ENCODE measurements around the gene TNS1.
"Not testable (repeated sequence)": the region's sequence is repeated elsewhere in the genome, so short reads cannot be mapped to it uniquely, and the experiment has no call there.

The TNS1 gene

DNA sequence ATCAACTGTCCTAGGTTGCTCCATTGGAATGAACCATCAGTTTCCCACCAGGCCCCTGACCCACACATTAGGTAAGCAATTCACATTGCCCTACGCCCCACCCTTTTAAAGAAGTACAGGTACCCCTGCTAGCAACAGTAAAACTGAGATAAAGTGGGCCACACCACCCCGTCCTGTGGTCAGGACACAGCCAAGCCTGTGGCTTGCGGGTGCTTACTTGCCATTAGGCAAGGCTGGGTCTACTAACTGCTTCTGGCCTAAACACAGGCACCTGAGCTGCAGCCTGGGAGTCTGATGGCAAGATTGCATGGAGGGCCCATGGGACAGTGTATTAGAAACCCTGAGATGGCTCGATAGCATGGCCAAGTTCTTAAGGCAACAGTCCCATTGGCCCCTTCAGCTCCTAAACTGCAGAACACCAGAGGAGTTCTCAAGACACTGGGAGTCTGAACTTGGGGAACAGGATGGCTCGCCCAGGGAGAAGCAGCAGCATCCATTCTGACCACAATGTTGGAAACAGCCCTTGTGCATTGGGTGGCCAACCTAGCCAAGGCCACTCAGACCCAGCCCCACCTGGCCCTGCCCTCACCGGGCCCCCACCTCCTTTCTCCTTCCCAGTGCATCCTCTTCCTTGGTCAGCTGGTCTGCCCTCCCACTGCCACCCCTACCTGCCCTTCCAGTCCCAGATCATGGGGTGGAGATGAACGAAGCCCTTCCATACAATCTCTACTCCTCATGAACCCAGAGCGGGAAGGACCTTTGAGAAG, 177.1 kb downstream of the TNS1 start:
- no peak for DNase-seq

DNA sequence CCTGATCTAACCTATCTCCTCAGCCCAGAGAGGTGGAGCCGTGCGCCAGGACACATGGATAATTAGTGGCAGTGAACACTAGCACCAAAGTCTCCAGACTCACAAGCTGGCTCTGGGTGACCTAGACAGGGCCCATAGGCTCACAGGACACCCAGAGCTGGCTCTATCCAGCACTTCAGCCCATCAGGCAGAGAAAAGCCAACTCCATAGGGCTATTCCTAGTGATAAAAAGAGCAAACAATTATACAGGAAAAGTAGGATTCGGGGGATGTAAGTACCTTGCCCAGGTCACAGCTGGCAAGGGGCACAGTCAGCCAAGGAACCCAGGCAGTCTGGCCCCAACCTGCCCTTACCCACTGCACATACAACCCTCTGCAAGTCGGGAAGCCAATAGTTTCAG, 178.6 kb downstream of the TNS1 start:
- DNase-seq = no peak

DNA sequence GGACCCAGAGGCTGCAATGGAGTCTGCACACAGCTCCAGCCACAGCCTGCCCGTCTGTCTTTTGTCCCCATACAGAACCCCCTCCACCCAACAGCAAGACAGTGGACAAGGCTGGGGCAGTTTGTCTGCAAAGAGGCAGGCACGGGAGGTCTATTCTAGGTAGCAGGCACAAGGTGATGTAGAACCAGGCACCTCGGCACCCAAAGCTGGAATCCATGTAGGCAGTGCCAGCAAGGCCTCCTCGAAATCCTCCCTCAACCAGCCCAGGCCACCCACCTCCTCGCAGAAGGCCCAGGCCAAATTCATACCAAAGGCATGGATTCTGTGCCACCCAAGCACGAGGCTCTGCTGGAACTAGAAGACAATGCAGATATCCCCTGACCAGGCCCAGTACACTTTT, 179.2 kb downstream of the TNS1 start:
- DNase-seq = no peak

DNA sequence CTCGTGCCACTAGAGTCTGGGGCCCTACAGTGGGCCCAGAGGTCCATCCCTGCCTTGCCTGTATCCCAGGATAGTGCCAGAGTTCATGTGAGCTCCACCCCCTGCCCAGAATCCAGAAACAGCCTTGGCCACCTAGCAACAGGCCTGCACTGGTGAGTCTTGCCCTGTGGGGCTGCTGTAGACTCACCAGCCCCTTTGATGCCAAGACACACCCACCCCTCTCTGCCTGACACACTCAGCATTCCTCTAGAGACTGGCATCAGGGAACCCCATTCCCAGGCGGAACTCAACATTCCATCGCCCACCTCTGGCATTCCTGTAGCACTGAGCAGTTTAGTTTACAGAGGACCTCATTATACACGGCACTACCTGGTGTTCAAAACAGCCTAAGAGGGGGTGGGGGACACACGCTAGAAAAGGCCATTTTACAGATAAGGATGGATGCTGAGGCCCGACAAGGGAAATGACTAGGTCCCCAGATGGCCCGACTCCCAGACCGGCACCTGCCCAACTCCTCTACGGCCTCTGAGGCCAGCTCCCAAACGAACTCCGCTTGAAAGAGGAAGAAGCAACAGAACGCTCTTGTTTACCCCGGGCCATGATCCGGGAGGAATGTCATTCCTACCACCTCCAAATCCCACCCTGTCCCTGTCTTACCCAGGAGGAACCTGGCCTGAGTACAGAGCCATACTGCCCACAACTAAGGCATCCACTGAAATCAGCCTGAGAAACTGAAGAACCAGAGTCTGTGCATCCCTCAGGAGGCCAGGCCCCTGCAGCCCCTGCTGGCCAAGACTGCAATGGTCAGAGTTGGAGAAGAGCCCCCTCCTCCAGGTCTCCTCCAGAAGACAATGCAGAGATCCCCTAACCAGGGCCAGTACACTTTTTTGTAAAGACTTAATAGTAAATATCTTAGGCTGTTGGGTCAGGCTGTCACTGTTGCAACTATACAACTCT, 180.2 kb downstream of the TNS1 start:
- no peak for DNase-seq

DNA sequence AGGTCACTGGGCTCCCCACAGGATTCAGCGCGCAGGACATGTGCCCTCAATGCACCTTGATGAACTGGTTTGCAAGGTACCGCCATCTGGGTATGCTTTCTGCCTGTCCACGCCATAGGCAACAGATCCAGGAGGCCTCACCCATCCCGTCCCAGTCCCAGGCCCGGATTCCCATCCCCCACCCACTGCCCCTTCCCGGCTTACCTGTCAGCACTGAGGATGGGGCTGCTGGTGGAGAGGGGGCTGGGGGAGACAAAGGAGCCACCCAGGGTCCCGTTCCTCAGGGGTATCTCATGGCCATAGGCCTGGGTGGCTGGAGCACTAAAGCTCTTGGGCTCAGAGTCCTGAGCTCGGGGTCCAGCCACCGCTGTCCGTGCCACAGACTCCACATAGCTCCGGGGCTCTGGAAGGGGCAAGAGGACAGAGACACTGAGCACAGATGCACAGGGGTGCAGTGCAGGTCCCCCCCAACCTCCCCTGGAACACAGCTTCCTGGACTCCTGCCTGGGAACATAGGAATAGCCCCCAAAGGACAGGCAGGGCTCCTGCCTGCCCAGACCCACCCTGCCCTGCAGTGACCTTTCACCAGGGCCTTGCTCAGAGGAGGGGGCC, 181.2 kb downstream of the TNS1 start:
- no peak for DNase-seq

DNA sequence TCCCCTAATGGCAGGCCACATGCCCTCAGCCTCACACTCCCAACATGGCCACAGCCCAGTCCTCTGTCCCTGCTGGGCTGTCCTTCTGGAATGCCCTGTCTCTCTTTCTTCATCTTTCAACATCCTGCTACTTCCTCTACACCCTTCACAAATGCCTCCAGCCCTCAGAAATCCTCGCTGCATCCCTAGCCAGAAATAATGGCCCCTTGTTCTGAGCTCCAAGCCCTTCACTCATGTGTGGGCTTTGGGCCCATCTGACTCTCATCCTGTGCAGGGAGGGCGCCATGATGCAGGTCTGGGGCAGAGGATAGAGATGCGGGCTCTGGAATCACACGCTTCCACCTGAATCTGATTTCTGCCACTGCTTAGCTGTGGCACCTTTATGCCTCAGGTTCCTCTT, 181.9 kb downstream of the TNS1 start:
- no peak for DNase-seq

DNA sequence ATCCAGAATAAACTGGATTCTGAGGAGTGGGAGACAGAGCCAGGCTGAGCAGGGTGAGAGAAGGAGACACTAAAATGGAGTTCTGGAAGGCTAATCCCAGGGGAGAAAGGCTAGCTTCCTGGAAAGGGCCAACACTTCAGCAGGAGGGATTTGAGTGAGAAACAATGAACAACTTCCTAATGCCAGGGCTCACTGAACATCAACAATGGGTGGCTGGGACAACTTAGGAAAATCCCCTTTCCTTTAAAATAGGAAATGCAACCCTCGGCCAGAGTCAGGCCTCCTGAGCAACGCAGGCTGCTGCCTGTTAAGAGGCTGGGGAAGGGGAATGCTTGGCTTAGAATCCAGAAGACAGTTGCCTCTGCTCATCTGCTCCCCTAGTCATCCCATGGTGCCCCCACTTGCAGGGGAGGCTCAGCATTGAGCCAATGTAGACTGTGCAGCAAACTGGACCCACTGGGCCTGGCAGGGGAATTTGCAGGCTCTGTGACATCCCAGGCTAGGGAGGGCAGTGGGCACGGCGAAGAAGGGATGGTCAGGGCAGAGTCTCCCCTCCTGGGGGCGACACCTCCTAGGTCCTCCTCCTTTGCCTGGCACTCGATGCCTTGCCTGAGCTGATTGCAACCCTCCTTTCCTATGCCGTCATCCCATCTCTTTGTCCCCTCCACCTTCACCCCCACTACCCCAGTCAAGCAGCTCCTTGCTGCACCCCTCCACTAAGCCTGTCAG, 182.5 kb downstream of the TNS1 start:
- no peak for DNase-seq

DNA sequence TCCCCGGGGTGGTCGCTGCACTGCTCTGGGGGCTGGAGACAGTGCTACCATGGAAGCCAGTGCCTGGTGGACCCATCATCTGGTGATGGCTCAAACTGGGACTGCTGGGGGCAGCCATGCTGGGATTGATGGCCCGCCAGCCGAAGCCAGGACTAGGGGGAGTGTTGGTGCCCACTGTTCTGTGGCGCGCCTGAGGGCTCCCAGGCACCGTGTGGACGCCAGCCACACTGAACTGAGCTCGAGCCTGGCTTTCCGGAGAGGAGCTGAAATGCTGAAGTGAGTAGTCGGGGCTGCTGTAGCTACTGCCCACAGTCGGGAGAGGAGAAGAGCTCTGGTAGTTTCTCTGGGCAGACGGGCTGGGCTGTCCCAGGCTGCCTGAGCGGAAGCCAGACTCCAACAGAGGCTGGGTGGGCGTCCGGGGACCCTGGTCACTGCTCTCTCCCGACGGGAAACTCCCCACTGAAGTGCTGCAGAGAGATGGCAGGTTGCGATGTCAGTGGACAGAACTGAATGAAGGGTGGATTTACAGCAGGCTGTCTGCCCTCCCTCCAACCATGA, 184.4 kb downstream of the TNS1 start:
- no peak for DNase-seq

DNA sequence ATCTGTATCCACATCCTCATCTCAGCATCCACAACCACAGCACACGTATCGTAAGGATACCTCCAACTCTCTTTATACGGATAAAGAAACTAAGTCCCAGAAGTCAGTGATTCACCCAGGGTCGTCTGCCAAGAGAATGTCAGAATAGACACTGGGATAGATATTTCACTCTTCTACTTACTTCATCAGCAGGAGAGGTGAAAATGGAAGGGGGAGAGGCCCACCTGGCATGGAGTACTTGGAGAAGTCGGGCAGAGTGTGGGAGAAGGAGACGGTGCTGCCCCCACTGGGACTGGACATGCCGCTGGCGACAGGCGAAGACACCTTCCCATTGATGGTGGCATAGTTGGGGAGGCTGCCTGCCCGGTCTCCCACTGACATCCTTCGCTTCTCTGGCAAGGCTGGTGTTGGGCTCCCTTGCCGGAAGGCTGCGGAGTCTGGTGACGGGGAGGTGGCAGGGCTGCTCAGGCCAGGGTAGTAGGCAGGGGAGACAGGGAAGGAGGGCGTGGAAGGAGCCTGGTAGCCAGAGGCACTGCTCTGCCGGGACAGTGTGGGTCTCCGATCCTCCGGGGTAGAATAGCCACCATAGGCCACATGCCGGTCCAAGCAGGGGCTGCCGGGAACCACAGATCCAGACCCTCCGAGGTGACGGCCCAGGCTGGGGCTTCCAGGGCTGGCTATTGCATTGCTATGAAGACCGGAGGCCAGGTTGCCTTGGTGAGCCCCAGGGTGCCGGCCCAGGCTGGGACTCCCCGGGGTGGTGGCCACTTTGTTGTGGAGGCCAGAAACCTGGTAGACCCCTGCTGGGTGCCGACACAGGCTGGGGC, 185.1 kb downstream of the TNS1 start:
- no peak for DNase-seq

DNA sequence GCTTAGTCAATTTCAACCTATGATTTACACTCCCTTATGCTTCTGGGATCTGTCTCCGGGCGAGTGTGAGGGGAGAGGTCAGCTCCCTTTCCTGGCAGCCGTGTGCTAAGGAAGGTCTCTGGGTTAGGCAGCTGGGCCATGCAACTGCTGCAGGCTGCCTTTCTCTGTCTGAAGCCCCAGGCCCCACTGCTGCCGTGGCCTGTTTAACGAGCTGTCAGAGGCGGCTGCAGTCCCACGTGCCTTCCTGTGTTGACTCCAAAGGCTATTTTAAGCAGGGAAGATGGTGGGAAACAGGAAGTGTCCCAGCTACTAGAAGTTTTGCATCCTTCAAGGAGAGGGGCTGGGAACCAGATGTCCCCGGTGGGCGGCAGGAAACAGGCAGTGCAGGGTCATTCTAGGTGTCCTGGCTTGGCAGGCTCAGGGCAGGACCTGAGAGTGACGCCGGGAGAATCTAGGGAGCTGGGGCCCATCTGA, 186.4 kb downstream of the TNS1 start:
- no peak for DNase-seq

DNA sequence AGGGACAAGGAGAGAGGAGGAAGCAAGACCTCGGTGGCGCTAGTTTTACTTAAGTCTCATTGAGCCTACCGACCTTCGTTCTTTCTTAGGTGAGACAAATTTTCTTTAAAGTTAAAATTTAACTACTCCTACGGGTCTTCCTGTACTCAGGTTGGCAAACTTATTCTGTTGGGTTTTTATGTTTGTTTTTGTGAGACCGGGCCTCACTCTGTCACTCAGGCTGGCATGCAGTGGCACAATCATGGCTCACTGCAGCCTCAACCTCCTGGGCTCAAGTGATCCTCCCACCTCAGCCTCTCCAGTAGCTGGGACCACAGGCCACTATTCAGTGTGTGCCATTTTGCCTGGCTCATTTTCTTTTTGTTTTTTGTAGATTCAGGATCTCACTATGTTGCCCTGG, 189.0 kb downstream of the TNS1 start:
- DNase-seq = no peak

DNA sequence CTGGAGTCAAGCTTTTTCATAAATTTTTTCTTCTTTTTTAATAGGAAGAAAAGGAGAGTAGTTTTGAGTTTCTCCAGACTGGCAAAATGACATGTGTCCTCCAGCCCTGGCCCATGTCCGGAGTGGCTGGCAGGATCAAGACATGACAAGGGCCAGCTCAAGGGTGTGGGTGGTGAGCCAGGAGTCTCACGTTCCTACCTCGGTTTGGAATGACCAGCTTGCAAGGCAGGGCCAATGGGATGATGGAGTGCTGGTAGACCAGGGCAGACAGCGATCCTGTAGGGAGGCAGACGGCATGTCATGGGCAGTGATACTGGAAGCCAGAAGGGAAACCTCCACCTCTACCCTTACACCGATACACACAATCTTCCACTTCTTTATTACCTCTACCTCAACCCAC, 190.6 kb downstream of the TNS1 start:
- DNase-seq = no peak

DNA sequence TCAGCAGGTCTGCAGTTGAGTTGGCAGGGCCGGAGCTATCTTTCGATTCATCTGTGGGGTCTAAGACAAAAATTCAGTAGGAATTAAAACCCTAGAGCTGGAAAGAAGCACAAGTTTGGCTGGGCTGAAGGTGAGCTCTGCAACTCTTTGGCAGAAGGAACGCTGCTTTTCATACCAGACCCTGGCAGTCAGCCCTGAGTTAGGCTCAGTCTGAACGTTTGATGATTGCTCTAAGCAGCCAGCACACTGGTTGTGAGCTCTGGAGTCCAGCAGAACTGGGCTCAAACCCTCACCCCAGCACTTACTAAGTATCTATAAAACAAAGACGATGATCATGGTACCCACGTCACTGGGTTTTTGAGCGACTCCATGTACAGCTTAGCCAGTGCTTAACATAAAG, 192.5 kb downstream of the TNS1 start:
- no peak for DNase-seq

DNA sequence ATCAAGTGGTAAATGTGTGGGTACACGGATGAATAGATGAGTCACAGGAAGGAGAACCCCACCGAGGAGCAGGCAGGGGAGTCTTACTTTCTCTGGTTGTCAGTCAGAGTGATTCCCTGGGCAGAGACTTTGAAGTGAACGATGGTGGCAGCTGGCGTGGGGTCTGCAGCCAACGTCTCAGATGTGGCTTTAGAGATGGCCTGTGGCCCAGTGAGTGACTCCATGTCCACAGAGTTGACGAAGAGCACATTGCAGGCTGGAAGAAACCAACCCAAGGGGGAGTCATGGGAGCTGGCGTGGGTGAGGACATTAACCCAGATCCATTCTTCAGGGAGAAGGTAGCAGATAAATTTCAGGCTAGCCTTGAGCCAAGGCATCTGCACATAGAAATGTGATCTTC, 193.1 kb downstream of the TNS1 start:
- no peak for DNase-seq

DNA sequence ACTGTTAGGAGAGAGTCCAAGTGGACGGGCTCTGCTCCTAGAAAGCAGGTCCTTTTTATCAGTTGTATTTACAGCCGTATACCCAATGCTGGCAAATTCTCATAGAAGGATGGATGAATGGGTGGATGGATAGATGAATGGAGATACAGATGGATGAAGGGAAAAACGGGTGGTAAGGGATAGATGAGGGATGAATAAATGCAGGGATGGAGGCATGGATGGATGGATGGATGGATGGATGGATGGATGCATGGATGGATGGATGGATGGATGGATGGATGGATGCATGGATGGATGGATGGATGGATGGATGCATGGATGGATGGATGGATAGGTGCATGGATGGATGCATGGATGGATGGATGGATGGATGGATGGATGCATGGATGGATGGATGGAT, 193.8 kb downstream of the TNS1 start:
- DNase-seq = not testable (repeated sequence)

DNA sequence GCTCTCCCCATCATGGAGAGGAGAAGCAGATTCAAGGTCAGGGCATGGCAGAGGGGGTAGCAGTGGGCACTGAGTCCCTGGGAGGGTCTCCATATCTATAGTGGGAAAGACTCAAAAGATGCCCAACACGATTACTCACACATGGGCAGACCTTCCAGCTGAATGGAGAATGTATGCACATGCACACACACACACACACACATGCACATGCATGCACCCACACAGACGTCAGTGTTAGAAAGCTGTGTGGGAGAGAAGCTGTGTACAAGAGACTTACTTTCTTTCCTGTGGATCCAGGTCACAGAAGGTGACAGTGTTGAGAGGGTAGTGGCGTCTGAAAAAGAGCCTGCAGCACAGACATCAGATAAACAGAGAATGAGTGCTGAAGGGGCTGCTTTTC, 194.5 kb downstream of the TNS1 start:
- DNase-seq = no peak

DNA sequence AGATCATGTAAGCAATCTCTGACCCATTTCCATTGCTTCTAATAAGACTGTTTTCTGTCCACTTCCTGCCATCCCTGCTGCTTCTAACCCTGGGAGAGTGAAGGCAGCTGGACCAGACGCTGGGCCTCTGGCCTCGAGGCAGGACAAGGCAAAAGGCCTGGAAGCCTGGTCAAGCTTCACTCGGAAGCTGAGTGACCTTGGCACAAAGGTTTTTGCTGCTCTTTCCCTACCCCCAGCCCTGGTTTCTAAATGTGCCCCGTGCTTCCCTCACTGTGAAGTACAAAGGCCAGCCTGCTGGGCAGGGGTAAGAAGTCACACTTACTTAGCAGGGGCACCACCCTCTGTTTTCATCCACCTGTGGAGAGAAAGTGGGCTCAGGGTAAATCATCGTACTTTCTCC, 195.0 kb downstream of the TNS1 start:
- DNase-seq = no peak

DNA sequence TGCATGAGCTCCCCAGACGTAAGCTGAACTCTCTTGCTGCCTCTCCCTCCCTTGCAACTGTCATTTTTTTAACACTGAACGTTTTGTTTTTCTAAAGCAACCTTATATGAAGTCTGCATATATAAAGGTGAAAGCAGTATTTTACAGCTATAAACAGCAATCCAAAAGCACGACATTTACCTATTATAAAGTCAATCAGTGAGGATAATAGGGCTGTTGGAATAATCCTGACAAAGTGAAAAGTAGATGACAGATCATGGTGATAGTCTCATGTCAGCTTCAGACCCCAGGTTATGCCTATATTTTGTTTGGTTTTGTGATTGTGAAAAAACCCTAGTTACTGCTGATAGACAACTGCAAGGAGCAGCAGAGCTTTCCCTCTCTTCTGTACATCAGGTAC, 195.8 kb downstream of the TNS1 start:
- no peak for DNase-seq

DNA sequence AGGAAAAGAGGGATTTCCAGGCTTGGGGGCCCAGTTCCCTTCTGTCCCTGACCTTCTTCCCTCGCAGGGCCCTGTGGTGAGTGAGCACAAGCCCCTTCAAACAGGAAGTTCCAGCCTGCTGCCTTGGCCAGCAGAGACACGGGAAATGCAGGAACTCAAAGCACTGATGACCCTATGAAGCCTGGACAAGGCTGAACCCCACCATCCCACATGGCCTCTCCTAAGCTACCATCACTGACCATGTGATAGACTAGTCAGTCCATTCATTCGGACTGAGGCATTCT, 196.4 kb downstream of the TNS1 start:
- no peak for DNase-seq

DNA sequence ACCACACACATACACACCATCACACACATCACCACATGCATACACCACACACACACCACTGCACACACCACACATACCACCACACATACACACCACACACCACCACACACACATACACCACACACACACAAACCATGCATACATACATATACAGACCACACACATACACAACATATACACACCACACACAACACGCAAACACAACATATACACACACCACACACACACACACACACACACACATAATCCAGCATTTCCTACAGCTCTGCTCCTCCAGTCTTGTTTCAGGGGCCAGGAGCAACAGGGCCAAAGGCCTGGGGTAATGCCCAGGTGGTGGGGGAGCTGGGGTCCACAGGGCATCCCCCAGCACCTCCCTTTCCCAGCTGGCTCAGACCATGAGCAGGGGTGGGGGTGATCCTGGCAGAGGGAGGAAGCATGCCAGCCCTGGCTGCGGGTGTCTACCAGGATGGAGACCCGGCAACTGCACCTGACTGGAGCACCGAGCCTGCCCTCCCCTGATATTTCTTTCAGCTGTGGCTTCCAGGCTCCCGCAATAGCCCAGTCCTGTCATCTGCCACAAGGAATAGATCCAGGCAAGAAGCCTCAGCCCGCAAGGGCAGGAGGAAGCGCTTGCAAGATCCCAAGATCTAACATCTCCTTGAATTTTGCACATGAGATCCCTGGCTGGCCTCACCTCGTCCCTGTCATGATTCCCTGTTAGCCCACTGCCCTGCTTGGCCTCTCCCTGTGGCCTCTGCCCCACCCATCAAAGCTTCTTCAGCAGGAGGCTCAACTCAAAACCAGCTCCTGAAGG, 196.9 kb downstream of the TNS1 start:
- no peak for DNase-seq
